HG02970 (cell line): ENCODE measurements around the gene RAB15.

ENCODE experiments used
- ATAC-seq: cut with Tn5 transposase; IDR thresholded peaks from one replicate; pipeline ENCODE4 v1.9.1; 2021; ENCODE audit warnings: mild to moderate bottlenecking, moderate library complexity, moderate number of reproducible peaks; ENCODE audit not compliant: unreplicated experiment, low FRiP score

The RAB15 gene

GRCh38 chr14:64939817-64940190, 32.3 kb downstream of the RAB15 start:
- ATAC-seq: no peak

DNA sequence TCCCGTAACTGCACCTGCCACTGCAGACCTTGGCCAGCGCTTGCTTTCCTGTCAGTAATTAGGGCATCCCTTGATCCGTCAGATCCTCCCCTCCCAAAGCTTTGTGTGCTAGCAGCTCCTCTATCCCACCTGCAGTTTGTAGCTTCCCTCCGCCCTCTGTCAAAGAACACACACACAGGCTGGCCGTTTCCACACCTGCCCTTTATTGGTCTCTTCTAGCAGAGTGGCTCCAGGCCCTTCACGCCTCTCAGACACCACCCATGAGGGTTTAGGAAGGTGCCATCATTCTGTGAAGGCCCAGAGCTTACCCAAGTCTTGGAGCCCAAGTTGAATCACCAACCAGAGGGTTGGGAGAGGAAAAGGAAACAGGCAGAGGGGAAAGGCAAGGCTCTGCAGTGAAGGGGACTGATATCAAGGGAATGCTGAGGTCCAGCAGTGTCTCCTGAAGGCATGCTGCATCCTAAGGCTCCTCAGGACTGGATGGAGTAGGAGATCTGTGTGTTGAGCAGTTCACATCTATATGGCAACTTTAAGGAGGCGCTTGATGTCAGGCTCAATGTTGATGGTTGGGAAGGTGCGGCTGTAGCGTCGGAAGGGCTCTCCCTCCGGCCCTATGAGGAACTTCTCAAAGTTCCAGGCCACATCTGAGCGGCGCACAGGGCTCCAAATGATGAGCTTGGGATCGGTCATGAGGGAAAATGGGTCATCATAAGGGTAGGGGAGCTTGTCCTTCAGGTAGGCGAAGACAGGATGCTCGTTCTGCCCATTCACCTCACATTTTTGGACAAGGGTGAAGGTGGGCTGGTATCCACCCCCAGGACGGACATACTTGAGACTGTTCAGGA, 32.9 kb downstream of the RAB15 start:
- ATAC-seq: no peak

DNA sequence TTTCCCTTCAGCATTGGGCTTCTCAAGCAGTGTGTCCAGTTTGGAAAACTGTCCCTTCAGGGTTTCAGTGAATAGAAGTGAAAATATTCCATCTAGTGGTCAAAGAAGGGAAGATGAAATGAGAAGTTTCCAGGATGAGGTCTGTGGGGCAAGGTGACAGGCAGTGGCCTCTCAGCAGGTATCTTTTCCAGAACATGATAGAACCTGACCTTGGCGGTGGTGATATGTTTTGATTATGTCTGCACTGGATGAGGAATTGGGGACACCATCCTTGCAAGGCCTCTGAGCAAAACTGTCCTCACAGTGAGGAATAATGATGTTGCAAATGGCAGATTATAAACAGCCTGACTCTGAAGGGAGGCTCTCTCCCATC, 34.3 kb downstream of the RAB15 start:
- ATAC-seq: no peak

- ATAC-seq: no peak
Measured at GRCh38 chr14:64937171-64937820, 34.8 kb downstream of the RAB15 start.

GRCh38 chr14:64935508-64935907, 36.6 kb downstream of the RAB15 start:
- ATAC-seq: no peak

DNA sequence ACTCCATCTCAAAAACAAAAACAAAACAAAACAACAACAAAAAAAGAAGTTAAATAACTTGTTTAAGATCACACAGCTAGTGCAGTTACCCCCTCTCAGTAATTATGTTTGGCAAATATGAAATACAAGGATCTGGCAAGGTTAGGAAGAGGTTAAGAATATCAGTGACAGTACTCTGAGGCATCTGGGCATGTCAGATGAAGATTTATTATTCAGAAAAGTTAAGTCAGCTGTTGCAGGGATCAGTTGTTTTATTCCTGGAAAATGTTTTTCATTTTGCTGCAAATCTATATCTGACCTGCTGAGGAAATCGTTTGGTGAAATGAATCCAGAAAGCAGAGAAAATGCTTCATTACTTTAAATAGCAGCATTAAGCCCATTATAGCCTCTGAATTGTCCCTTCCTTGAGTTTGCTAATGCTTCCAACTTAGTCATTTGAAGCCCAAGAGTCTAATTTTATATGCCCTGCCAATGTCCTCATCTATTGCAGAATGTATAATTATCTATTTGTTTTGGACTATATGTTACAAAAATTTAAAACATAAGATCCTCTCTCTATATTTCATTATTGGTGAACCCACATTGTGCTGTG, 37.7 kb downstream of the RAB15 start:
- ATAC-seq: no peak

- ATAC-seq: no peak
Measured at GRCh38 chr14:64932231-64932630, 39.9 kb downstream of the RAB15 start.

DNA sequence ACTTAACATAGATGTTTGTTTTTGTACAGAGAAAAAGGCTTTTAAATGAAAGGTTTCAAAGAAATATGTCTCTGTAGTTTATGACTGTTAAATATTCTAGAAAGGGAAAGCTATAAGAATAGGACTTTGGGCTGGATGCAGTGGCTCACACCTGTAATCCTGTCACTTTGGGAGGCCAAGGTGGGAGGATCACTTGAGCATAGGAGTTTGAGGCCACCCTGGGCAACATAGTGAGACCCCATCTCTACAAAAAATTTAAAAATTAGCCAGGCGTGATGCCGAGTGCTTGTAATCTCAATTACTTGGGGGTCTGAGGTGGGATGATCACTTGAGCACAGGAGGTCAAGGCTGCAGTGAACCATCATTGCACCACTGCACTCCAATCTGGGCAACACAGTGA, 41.0 kb downstream of the RAB15 start:
- no peak for ATAC-seq

DNA sequence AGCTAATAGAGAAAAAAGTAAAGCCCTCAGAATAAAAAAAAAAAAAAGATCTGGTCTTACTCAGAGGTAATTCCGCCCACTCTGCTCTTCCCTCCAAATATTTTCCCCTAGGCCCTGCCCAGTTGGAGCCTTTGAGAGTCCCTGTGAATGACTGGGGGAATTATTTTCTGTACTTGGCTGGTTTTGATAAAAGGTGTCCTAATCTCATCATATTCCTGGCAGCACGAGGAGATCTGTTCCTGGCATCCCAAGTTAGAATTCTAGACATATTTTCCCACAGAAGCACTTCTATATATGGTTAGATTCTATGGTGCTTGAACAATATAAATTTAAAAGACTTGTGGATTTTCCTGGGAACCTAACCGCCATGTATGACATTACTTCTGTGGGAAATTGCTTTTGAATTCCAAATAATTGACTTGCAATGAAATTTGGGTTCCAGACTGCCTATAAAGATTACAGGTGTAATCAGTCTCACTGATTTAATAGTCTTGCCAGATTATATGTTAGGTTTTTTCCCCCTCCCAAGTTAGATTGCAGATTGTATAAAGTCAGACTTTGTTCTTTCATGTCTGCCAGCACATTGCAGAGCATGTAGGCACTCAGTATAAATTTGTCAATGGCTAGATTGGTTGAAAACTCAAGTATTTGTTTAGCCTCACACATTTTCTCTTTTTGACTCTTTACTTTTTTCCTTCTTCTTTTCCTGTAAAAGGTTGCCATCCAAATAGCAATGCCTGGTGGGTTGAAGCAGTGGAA, 41.9 kb downstream of the RAB15 start:
- no peak for ATAC-seq

- no peak for ATAC-seq
Measured at GRCh38 chr14:64929014-64929359, 43.1 kb downstream of the RAB15 start.

DNA sequence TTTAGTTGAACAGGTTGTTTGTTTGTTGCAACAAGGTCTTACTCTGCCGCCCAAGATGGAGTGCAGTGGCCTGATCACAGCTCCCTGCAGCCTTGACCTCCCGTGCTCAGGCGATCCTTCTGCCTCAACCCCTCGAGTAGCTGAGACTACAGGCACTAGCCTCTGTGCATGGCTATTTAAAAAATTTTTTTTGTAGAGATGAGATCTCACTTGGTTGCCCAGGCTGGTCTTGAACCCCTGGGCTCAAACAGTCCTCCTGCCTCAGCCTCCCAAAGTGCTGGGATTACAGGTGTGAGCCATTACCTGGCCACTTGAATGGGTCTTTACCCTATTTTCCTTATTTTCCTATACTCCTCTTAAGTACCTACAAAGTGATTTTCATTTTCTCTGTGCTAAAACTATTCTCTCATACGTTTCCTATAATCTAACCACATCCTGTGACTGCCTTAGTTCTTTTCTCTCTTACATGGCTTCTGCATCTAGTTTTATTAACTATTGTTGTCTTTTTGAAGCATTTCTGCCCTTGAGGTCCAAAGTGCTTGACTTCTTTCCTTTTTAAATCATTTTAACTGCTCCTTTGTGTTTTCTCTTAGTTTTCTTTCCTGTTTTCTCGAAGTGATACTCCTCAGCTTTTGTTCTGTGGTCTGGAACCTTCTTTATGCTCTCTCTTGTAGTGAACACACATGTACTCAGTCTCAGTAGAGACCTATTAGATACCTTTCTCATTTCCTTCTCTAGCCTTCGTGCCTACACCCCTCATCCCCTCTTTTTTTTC, 43.7 kb downstream of the RAB15 start:
- no peak for ATAC-seq

- no peak for ATAC-seq
Measured at GRCh38 chr14:64927031-64927430, 45.1 kb downstream of the RAB15 start.

DNA sequence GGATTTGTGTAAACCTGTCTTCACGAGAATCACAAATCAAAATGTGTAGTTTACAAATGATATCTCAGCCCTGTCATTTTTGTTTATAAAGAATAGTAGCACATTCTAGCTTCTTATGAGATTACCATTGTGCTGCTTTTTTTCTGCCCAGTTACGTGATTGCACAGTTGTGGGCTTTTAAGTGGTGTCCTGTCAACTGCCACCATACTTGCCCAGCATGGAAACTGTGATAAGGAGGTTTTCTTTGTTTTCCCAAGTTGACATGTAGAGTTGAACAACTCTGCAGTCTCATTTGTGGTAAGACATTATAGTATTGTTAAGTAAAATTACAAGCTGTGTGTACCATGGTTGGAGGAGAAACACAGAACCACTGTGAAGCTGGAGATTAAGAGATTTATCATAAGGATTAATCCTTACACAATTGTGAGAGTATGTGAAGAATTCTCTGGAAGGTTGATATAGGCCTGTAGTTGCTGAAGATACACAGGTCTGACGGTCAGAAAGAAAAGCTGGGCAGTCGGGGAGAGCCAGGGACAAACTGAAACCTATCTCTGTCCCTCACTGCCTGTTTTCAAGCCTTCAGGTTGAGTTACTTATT, 45.6 kb downstream of the RAB15 start:
- no peak for ATAC-seq

DNA sequence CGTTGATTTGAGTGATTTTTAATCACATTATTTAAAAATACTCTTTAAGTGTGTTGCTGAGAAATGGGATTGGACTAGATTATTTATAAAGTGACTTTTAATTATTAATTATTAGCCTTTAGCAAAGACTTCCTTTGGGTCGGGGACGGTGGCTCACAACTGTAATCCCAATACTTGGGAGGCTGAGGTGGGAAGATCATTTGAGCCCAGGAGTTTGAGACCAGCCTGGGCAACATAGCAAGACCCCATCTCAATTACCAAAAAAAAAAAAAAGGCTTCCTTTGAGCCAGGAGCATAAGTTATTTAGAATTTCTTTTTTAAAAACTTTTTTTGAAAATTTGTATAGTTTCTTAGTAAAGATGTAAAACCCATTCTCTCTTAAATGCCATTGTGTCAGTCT, 49.1 kb downstream of the RAB15 start:
- ATAC-seq: no peak

DNA sequence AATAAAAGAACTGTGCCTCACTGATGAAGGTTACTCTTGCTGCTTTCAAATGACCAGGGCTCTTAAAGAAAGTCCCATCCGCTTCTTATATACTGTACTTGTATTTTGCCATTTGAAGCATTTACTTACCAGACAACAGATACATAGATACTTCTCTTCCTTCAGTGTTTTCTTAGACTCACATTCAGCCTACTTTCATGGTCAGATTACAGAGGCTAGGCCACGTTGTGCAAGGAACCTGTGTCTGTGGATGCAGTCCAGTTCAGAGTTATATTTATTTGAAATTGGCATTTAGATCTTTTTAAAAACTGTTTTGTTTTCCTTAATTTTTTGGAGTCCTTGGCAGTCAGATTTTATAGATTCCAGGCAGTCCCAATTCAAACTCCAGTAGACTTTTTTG, 51.7 kb downstream of the RAB15 start:
- ATAC-seq: no peak

DNA sequence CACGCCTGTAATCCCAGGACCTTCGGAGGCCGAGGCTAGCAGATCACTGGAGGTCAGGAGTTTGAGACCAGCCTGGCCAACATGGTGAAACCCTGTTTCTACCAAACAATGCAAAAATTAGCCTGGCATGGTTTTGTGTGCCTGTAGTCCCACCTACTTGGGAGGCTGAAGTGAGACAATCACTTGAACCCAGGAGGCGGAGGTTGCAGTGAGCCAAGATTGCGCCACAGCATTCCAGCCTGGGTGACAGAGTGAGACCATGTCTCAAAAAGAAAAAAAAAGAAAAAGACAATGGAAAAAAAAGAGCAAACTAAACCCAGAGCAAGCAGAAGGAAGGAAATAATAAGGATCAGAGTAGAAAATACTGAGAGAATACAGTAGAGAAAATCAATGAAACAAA, 52.5 kb downstream of the RAB15 start:
- ATAC-seq: no peak

DNA sequence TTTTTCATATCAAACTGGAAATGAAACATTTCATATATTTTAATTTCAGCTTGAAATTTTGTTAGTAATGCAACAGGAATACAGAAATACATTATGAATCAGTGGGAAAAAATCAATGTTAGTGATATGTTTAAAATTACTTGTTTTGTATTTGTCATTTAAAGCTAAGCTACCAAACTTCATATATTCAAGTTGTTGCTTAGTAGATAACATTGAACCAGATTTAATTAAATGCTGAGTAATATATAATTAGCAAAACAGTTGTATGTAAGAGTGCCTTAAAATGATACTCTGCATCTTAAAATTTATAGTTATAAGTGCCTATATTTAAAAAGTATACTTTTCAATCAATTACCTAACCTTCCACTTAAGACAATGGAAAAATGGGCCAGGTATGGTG, 52.9 kb downstream of the RAB15 start:
- ATAC-seq: no peak

- no peak for ATAC-seq
Measured at GRCh38 chr14:64918216-64918615, 53.9 kb downstream of the RAB15 start.

GRCh38 chr14:64915797-64916196, 56.3 kb downstream of the RAB15 start:
- no peak for ATAC-seq

GRCh38 chr14:64915029-64915424, 57.1 kb downstream of the RAB15 start:
- ATAC-seq: no peak
